Neural progenitor cell (in vitro differentiated cells): ENCODE measurements around the gene DNMT1.

Source experiments
- CTCF ChIP-seq: fragments of 200-600 bp; sonication (generic); IDR thresholded peaks from 2 replicates; pipeline ENCODE4 v1.5.1; 2017; ENCODE audit warnings: antibody characterized with exemption, mild to moderate bottlenecking
- EZH2phosphoT487 ChIP-seq: fragments of 200-600 bp; sonication (generic); IDR thresholded peaks from 2 replicates; pipeline ENCODE4 v1.6.1; 2017; ENCODE audit warnings: antibody characterized with exemption

- TF ChIP-seq CTCF (no peak), EZH2phosphoT487 (no peak)
These were observed 25.9 kb upstream of the DNMT1 start for GRCh38 chr19:10220695-10221094.
